ENCODE results near the gene PLEKHA4. TPM values are rescaled to one million over a fixed set of nuclear protein-coding genes. Genes with fewer than 3 reads are reported as not detected.
A peak's percentile ranks its signal among the peaks of the same experiment; 100 is the strongest.

Gene PLEKHA4
- total and polyA plus RNA-seq, 9 of the 15 experiments (the other 6 are each of a cell fraction or from before 2014, with no cell fraction given), result 0.07 to 30.8 (median 11.4) TPM

DNA sequence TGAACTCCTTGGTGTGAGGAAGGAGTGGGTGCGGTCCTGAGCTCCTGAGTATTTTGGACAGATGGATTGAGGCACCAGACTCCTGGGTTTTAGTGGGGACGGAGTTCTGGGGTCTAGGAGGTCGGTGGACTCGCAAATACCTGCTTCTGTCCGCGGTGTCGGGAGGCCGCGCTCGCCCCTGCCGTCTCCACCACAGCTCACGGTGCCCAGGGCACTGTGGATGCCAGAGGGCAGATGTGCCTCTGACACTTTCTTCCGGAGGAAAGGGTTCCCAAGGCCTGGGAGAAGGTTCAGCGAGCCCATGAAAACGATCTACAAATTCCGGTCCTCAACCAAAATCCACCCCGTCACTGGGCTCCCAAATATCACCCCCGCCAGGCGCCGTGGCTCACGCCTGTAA, 26.8 kb upstream of the PLEKHA4 start:
- Histone ChIP-seq H3K27ac (ENCODE audit: extremely low read depth, low read depth, low read length) (no peak overlapping the region), H4K20me1 (replicated peaks; ENCODE audit: control insufficient read depth, insufficient read depth, low read length) (no peaks in the 10 kb centered on the region), H3K9ac (ENCODE audit: insufficient read depth in 1 of 2, low read depth in 2 of 2, low read length in 2 of 2) (peak overlapping the region in 1 of 2 experiments; percentile 41; a peak in 1 of 4 replicates), H2AFZ (ENCODE audit: low read depth, low read length) (no peak overlapping the region), H3K36me3 (ENCODE audit: control insufficient read depth, insufficient read depth, low read length) (no peaks in the 10 kb centered on the region), H3K4me1 (replicated peaks in 1 of 2; ENCODE audit: control insufficient read depth in 2 of 2, insufficient read depth in 2 of 2, low read length in 2 of 2) (peaks cover 39 to 73% of the 10 kb centered on the region in 2 experiments), H3K4me3 (no peak overlapping the region), H3K9me1 (ENCODE audit: control insufficient read depth, insufficient read depth, low read length) (no peaks in the 10 kb centered on the region), H3K27me3 (ENCODE audit: control insufficient read depth in 2 of 2, insufficient read depth in 2 of 2, low read length in 2 of 2) (no peaks in the 10 kb centered on the region), H3K9me3 (replicated peaks; ENCODE audit: control insufficient read depth, insufficient read depth, low read depth, low read length) (no peaks in the 10 kb centered on the region), H3K4me2 (ENCODE audit: insufficient read depth, low read length) (no peak overlapping the region), H3K79me2 (ENCODE audit: control insufficient read depth, insufficient read depth, low read length) (peaks cover 1% of the 10 kb centered on the region)
- WGBS (ENCODE audit: insufficient coverage, low coverage, missing lambda C conversion rate), result 91% methylated on average over 12 of the region's 21 CpGs
- POLR2A ChIA-PET, result interaction anchor here (2.0 to 9.7 kb wide), 4 partner anchors 10 to 71 kb away, joined by 7 to 205 read pairs (median 58); partner anchors contain the start of genes DHDH, FTL and PPP1R15A
- CTCF ChIA-PET (ENCODE audit: low intra/inter-chr PET ratio), result no interaction called here
- DNase-seq (ENCODE audit: extremely low read depth in 1 of 4, low spot score in 3 of 4) (no peak), FAIRE-seq (no peak), ATAC-seq (no peak)
- no TSS peak for BruUV-seq (replicated peaks)
- TF ChIP-seq RBBP5 (IDR thresholded peaks at IDR 0.05; ENCODE audit: borderline replicate concordance, insufficient read depth, low read length, poor library complexity, severe bottlenecking) (no peak), FOXK1 (CRISPR knock-in tag; IDR thresholded peaks at IDR 0.05; ENCODE audit: borderline replicate concordance) (0 out of 2 replicates have a peak, but pooled peaks have one; percentile 30)
- in situ Hi-C loops (cut with MboI) (no loop called here), intact Hi-C loops (cut with micrococcal nuclease) (no loop called here)

DNA sequence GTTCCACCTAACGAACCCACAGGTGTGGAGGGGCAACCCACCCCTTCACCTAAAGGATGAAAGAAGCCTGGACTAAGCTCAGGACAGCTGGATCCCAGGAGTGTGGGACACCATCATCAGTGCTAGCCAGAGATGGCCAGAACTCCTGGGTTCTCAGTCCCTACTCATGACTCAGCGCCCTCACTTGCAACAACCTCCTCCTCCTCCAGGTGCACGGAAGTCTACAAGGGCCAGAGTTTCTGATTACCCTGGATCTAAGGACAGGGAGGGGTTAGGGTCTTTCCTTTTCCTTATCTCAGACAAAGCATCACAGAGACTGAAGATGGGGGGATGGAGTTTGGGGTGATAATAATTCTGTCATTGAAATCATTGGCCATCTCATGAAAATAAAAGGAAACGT, 22.1 kb upstream of the PLEKHA4 start:
- BruUV-seq (replicated peaks), result no TSS peak
- Histone ChIP-seq H3K4me1 (replicated peaks in 1 of 2; ENCODE audit: control insufficient read depth in 2 of 2, insufficient read depth in 2 of 2, low read length in 2 of 2) (peaks cover 34 to 61% of the 10 kb centered on the region in 2 experiments), H3K79me2 (ENCODE audit: control insufficient read depth, insufficient read depth, low read length) (no peaks in the 10 kb centered on the region), H3K9me1 (ENCODE audit: control insufficient read depth, insufficient read depth, low read length) (no peaks in the 10 kb centered on the region), H3K4me2 (ENCODE audit: insufficient read depth, low read length) (peak overlapping the region; percentile 23; the same call in 1 of the 2 replicates), H3K9ac (ENCODE audit: insufficient read depth in 1 of 2, low read depth in 2 of 2, low read length in 2 of 2) (peak overlapping the region in 1 of 2 experiments; percentile 81; a peak in 2 of 4 replicates), H3K4me3 (no peak overlapping the region), H4K20me1 (replicated peaks; ENCODE audit: control insufficient read depth, insufficient read depth, low read length) (no peaks in the 10 kb centered on the region), H2AFZ (ENCODE audit: low read depth, low read length) (no peak overlapping the region), H3K27me3 (ENCODE audit: control insufficient read depth in 2 of 2, insufficient read depth in 2 of 2, low read length in 2 of 2) (no peaks in the 10 kb centered on the region), H3K36me3 (ENCODE audit: control insufficient read depth, insufficient read depth, low read length) (no peaks in the 10 kb centered on the region), H3K27ac (ENCODE audit: extremely low read depth, low read depth, low read length) (peak overlapping the region; percentile 5; the same call in 1 of the 3 replicates), H3K9me3 (replicated peaks; ENCODE audit: control insufficient read depth, insufficient read depth, low read depth, low read length) (no peaks in the 10 kb centered on the region)
- WGBS (ENCODE audit: insufficient coverage, low coverage, missing lambda C conversion rate), result 7% methylated on average over 4 of the region's 4 CpGs
- CTCF ChIA-PET (ENCODE audit: low intra/inter-chr PET ratio), result no interaction called here
- FAIRE-seq, result no peak
- peak in 2 of 4 experiments; percentile 16 to 64 for DNase-seq (ENCODE audit: extremely low read depth in 1 of 4, low spot score in 3 of 4)
- POLR2A ChIA-PET, result no interaction called here
- ATAC-seq, result peak; percentile 45
- intact Hi-C loops (cut with micrococcal nuclease) (no loop called here), in situ Hi-C loops (cut with MboI) (no loop called here)
- peak; percentile 42; the same call in 1 of the 2 replicates for TF ChIP-seq MAFF (IDR thresholded peaks at IDR 0.05; ENCODE audit: low read length)
- TF ChIP-seq TRIM24 (IDR thresholded peaks at IDR 0.05), result no peak
- TF ChIP-seq ZSCAN29 (IDR thresholded peaks at IDR 0.05), result peak; percentile 78; the same call in 1 of the 2 replicates
- TF ChIP-seq RFX5 (IDR thresholded peaks at IDR 0.05; ENCODE audit: low read depth, low read length), result no peak
- peak; percentile 68 for TF ChIP-seq ZNF316 (IDR thresholded peaks at IDR 0.05)
- TF ChIP-seq EP300 (IDR thresholded peaks at IDR 0.05; ENCODE audit: low read length), result no peak
- no peak for TF ChIP-seq ZNF408 (CRISPR knock-in tag; IDR thresholded peaks at IDR 0.05; ENCODE audit: low read depth)
- no peak for TF ChIP-seq SIX5 (IDR thresholded peaks at IDR 0.05; ENCODE audit: borderline replicate concordance in 1 of 2, insufficient read depth in 1 of 2, low read depth in 1 of 2, low read length in 2 of 2)
- peak; percentile 48; the same call in 1 of the 2 replicates for TF ChIP-seq SMARCA4 (IDR thresholded peaks at IDR 0.05)
- no peak for TF ChIP-seq MBD2 (IDR thresholded peaks at IDR 0.05; ENCODE audit: borderline replicate concordance, low read depth)
- TF ChIP-seq, protein P1, sequence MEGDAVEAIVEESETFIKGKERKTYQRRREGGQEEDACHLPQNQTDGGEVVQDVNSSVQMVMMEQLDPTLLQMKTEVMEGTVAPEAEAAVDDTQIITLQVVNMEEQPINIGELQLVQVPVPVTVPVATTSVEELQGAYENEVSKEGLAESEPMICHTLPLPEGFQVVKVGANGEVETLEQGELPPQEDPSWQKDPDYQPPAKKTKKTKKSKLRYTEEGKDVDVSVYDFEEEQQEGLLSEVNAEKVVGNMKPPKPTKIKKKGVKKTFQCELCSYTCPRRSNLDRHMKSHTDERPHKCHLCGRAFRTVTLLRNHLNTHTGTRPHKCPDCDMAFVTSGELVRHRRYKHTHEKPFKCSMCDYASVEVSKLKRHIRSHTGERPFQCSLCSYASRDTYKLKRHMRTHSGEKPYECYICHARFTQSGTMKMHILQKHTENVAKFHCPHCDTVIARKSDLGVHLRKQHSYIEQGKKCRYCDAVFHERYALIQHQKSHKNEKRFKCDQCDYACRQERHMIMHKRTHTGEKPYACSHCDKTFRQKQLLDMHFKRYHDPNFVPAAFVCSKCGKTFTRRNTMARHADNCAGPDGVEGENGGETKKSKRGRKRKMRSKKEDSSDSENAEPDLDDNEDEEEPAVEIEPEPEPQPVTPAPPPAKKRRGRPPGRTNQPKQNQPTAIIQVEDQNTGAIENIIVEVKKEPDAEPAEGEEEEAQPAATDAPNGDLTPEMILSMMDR (IDR thresholded peaks at IDR 0.05 in 2 of 3, conservative IDR thresholded peaks at IDR 0.05 in 1 of 3; ENCODE audit: insufficient read depth in 2 of 3, low read depth in 1 of 3, low read length in 3 of 3), result peak in 1 of 3 experiments; percentile 5; a peak in 1 of 6 replicates
- peak; percentile 47; the same call in 1 of the 2 replicates for TF ChIP-seq MAFK (IDR thresholded peaks at IDR 0.05; ENCODE audit: low read length)
- peak; percentile 65 for TF ChIP-seq CBFA2T3 (IDR thresholded peaks at IDR 0.05)
- peak; percentile 27 for TF ChIP-seq CBFA2T2 (conservative IDR thresholded peaks at IDR 0.05)
- TF ChIP-seq C11orf30 (IDR thresholded peaks at IDR 0.05; ENCODE audit: low read depth), result peak; percentile 46
